Stimulated activated naive CD4-positive, alpha-beta T cell (primary cell): ENCODE results near the gene FAIM2.
"Not testable (repeated sequence)": the region's sequence is repeated elsewhere in the genome, so short reads cannot be mapped to it uniquely, and the experiment has no call there.

Experiments
- DNase-seq, 6 experiments: peaks; one replicate each; lab custom pipeline; 2025; lab: John Stamatoyannopoulos, UW

Gene FAIM2

DNA sequence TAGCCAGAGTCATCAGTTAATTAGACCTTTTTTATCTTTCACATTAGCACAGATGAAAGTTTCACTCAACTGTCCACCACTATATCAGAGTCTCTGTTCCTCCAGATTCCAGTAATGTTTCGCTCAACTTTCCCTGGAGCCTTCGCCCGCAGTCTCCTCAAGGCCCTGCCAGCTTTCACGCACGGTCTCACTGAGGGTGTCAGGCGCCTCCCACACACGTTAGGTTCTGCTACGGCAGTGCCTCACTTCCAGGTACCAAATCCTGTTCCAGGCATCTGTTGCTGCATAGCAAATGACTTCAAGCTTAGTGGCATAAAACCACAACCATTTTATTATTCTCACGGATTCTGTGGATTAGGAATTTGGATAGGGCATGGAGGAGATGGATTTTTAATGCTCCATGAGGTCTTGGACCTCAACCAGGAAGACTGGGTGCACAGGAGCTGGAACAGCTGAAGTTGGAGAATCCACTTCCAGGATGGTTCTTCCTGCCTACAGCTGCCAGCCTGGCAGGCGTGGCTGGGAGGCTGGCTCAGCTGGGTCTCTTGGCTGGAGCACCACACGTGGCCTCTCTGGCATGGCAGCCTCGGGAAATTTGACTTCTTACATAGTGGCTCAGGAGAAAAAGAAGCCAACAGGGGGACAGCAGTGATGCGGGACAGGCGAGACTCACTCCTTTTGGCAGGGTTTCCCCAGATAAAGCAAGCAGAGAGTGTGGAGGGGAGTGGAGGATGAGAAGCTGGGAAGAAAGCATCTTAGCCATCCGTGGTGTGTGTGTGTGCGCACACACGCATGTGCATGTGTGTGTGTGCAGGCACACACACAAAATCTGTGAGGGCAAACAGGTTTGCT is 39.5 kb downstream of the FAIM2 start:
- no peak for DNase-seq

DNA sequence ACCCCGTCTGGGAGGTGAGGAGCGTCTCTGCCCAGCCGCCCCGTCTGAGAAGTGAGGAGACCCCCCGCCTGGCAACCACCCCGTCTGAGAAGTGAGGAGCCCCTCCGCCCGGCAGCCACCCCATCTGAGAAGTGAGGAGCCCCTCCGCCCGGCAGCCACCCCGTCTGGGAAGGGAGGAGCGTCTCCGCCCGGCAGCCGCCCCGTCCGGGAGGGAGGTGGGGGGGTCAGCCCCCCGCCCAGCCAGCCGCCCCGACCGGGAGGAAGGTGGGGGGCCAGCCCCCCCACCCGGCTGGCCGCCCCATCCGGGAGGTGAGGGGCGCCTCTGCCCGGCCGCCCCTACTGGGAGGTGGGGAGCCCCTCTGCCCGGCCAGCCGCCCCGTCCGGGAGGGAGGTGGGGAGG is 42.8 kb downstream of the FAIM2 start:
- not testable (repeated sequence) for DNase-seq

DNA sequence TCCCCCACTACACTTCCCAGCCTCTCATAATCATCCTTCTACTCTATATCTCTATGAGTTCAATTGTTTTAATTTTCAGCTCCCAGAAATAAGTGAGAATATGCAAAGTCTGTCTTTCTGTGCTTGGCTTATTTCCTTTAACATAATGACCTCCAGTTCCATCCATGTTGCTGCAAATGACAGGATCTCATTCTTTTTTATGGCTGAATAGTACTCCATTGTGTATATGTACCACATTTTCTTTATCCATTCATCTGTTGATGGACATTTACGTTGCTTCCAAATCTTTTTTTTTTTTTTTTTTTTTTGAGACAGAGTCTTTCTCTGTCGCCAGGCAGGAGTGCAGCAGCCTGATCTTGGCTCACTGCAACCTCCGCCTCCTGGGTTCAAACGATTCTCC is 47.8 kb downstream of the FAIM2 start:
- DNase-seq, result not testable (repeated sequence)

DNA sequence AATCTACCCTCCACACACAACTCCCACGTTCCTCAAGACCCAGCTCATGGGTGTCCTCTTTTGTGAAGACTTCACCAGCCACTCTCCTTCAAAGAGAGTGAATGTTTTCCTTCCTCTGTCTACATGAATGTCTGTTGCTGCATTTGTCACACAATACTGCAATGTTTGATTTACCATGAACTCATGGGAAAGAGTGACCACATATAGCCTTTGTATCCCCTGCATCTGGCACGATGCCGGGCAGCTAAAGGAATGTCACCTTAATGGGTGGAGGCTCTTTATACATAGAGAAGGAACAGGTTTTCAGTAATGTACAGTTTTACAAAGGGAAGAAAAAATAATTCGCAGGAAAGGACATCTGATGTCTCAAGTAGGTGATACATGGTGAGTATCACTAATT is 48.7 kb downstream of the FAIM2 start:
- no peak for DNase-seq

DNA sequence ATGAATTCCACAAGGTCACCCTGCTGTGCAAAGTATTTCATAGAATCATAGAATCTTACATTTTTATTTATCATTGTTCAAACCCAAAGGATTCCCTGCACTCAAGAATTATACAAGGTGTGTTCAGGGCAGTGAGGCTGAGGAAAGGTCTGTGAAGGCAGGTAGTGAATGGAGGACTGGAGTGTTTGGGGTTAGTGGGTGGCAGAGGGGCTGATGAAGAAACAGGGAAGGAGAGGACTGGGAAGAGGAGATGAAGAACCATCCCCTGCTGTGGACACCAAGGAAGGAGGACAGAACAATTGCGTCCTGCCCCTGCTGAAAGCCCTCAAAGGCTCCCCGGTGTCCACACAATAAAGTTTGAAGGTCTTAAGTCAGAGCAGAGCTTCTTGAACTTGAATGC is 50.0 kb downstream of the FAIM2 start:
- DNase-seq, result no peak

DNA sequence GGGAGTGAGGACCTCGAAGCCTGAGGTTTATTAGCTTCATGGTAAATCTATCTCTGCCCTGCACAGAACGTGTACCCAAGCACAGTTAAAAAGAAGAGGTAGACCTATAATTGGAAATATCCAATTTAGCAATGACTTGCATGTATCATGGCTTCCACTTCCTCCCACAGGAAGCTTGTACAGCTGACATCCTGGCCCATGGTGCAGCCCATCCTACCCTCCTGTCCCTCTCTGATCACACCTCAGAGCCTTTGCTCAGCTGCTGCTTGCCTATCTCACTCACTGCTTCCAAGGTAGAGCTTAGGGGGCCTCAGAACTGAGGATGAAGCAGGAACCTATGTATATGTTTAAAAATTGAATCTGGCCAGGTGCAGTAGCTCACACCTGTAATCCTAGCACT is 56.5 kb downstream of the FAIM2 start:
- no peak for DNase-seq

DNA sequence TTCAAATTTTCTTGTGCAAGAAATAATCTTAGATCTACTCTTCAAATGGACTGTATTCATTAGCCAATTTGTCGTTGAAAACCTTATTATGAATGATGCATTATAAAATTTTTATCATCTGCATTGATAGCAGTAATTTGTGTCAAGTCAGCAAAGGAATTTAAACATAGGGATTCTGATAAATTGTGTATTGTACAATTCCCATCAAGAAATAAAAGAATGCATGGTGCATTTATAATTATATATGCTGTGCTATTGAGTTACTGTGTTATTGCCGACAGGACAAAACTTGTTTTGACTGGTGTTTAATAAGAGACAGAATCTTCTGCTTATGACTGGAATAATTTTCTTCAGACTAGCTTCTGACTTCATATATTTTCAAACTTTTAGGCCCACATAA is 57.7 kb downstream of the FAIM2 start:
- no peak for DNase-seq

DNA sequence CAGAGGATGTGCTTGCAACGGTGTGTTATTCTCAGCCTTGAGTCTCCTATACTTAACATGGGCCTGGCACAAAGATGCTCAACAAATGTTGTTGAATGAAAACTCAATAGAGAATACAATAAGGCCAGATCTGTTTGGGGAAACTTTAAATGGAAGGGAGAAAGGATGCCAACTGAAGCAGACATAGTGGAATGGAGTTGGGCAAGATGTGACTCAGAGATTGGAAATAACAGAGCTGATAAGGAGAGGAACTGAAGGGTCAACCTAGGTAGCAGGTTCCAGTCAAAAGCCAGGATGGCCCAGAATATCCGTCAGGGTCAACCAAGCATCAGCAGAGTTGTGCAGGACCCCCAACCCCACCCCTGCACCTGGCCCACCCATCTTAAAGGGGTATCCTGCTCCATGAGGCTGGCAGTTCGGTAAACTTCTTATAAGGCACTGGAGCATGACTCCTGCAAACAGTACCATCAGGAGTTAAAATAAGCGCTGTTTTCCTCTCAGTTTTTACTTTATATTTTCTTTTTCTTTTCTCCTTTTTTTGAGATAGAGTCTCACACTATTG is 59.7 kb downstream of the FAIM2 start:
- no peak for DNase-seq

DNA sequence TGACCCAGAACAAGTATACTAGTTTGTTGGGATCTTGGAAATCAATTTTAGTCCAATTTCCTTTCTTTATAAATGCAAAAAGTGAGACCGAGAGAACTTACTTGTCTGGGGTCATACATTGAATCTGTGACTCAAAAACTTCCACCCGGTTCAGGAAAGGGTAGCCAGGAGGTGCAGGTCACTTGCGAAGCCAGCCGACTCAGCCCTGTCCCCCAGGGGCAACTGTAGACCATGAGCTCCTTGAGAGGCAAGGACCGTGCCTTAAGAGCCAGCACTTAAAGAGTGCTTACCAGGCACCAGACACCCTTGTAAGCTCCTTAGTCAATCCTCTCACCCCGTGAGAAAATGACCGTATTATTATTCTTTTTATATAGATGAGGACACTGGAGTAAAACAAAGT is 60.3 kb downstream of the FAIM2 start:
- no peak for DNase-seq

DNA sequence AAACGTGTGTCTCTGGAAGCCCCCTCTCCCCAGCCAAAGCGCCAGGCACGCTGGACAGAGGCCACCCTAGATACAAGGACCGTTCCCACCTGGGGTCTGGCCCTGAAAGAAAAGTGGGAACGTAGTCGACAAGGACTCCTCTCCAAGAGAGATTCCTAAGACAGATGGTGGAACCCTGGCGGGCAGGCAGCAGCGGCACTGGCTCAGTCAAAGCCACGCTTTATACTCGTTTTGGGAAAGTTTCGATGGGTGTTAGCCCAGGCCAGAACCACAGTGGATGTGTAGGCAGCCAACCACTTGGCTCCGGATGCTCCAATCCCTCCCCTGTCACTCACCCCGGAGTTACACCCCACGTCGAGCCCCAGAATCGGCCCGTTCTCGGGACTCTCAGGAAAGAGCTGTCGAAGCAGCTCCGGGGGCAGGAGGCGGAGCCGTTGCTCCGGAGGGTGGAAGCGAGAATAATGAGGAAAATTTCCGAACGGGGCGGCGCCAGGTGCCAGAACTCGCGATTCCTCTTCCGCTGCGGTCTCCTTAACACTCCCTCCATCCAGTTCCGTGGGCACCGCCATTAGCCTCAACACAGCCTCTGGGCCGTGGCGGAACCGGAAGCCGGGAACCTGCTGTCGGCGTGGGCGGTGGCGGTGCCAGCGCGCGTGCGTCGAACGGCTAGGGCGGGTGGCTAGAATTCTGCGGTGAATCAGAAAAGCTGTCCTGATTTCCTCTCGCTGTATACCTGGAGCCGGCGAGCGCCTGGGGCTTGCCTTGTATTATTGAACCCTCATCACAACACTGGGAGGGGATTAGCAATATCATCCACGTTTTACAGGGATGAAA is 61.0 kb downstream of the FAIM2 start, which contains the start of gene BCDIN3D:
Gene BCDIN3D (minus strand): TSS at position 588 of the 834 bp plus-strand sequence. CDS start 19 bp downstream, at position 569.
- DNase-seq, result peak; percentile 84 to 90 (median 88)

DNA sequence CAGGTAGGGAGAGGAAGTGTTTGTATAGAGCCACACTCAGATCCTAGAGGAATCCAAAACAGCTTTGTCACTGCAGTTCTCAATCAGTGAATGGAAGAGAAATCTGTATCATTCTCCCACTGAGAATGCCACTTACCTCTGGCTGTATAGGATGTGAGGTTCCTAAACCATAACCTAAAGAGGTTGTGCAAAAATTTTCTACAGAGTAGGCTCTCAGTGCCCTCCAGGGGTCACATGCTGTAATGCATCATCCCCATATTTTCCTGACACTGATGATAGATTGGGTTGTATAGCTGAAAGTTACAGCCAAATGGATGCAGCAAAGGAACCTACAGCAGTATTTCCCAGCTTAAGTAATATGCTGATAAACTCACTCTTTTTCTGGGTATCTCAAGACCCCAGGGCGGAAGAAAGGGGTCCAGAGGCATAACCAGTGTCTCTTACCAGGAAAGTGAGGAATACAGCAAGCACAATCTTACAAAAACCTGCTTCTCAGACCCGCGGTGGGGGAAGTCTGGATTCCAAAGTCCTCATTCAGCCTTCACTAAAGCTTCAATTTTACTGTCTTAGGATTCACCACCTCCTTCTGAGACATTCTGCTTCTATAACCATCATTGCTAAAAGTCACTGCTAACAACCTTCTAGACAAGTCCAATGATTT is 64.6 kb downstream of the FAIM2 start:
- peak in 5 of 6 experiments; percentile 14 to 62 (median 20) for DNase-seq

DNA sequence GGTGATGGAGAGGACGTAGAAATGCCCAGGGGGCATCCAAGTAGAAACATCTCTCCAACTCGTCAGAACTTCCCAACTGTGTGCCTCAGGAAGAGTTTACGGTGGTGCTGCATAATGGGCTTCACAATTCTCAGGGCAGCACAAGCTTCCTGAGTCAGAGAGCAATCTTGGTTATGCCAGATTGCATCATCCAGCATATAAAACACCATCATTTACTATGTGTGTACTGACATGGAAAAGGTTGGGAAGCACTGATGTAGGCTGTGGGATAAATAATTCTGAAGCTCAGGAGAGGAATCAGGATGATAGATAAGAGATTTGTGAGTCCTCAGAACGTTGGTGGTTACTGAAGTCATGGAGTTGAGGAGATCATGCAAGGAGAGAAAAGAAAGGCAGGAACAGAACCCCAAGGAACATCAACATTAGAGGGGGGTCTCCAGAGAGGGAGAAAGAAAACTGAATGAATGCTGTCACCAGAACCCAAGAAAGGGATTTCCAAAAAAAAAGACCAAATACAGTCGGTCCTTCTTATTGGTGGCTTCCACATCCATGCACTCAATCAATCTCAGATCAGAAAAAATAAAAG is 70.8 kb downstream of the FAIM2 start:
- DNase-seq, result no peak

DNA sequence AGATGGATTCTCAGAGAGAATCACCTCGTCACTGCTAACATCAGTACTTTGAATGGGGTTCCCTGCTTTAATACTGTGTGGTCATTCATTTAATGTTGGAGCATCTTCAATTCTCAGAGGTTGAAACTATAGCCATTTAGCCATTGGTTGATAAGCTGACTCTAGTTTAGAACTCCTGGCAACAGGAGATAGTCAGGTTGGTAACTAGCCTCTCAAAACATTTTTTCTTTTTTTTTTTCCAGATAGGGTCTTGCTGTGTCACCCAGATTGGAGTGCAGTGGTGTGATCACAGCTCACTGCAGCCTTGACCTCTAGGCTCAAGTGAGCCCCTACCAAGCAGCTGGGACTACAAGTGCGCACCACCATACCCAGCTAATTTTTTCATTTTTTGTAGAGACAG is 72.0 kb downstream of the FAIM2 start:
- DNase-seq, result no peak

DNA sequence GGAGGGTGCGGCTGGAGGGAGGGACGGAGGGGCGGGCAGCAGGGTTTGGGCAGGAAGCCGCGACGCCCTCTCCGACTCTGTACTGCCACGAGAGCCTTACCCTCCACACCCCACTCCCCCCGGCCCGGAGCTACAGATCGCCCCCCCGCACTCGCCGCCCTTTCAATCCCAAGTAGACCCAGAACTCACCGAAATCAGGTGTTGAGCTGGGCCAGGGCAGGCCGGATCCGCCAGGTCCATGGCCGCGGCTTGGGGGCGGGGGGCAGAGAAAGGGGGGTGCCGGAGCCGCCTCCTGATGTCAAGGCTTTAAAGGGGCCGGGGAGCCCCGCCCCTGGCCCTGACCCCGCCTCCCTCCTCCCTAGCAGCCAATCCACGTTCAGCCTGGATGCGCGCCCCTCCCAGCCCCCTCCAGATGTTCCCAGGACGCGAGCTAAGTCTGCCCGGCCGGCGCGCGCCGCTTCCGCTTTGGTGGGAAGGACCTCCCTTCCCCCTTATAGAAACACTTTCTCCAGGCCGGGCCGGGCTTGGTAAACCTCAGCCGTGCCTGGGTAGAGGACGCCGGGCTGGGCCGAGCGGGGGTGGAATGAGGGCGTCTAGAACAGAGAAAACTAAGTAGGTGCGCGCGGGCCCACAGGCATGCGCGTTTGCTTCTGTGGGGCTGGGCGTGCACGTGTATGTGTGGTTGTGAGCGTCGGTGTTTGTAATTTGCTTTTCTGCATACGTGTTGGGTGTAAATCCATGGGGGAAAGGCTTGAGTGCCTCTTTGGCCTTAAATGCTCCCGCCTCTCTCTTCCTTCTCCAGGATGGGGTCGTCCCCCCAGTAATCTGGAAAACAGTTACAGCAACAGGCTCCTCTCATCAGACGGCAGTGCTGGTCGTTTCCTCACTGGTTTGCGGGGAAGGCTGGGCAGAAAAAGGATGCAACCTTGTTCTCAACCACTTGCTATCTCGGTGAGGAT is 75.3 kb downstream of the FAIM2 start, which contains the start of gene NCKAP5L:
Gene NCKAP5L (minus strand): TSS at position 281 of the 959 bp plus-strand sequence. CDS start 24,369 bp downstream, outside the sequence.
- peak; percentile 88 to 94 (median 93) for DNase-seq

DNA sequence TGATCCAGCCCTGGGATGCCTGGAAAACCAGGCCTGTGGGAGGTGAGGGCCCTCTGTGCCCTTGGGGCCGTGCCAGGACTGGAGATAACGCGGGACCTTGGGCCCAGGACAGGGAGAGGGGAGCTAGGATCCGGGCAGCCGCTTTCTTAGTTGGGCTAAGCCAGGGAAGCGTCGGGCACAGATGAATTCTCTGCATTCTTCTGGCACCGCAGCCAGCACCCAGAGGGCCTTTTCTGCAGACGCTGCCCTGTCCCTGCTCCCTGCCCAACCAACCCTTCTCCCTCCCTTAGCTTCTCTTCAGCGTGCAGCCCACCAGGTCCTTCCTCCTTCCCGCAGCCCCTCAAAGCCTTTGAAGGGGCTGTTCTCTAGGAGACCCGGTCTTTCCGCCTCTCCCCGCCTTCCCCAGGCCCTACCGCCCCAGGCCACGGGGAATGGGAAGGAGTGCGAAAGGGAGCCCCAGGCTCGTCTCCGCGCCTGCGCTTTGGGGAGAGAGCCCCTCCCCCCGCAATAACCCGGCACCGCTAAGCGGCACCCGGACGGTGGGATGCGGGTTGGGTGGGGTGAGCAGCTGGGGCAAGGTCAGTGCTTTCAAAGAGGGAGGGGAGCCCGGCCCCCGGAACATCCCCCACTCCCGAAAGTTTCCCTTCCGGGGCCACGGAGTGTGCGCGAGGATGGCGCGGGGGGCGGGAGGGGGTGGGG is 76.2 kb downstream of the FAIM2 start:
- DNase-seq, result peak in 5 of 6 experiments; percentile 19 to 56 (median 45)

DNA sequence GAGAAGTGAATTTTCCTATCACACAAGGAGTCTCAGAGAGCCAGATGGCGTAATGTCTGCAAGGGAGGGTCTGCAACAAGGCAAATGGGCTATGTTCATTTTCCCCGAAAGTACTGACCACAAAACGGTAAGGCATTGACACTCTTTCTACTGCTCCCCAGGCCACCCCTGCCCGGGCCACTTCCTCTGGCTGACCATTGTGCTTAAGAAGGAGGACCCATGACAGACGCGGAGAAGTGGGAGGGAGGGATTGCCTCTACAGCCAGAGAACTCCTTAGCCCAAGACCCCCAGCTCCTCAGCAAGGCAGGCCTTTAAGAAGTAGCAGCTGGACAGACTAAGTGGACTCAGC is 76.7 kb downstream of the FAIM2 start:
- DNase-seq, result no peak

DNA sequence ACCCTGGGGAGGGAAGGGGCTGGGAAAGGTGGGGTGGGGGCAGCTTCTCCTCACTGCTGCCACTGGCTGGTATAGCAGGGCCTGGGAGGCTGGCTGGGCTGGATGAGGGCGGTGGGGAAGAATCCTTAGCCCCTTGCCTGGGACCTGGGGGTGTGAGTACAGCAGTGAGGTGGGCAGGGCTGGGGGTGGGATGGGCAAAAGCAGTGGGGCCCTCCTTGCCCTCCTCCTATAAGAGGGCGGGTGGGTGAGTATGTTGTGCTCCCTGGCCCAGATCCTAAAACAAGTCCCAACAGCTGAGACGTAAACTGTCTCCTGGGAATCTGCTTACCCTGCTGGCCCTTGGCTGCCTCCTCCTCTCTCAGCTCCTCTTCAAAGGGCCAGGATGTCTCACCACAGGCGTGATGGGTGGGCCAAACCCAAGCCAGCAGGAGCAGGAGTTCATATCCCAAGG is 77.7 kb downstream of the FAIM2 start:
- DNase-seq, result no peak

DNA sequence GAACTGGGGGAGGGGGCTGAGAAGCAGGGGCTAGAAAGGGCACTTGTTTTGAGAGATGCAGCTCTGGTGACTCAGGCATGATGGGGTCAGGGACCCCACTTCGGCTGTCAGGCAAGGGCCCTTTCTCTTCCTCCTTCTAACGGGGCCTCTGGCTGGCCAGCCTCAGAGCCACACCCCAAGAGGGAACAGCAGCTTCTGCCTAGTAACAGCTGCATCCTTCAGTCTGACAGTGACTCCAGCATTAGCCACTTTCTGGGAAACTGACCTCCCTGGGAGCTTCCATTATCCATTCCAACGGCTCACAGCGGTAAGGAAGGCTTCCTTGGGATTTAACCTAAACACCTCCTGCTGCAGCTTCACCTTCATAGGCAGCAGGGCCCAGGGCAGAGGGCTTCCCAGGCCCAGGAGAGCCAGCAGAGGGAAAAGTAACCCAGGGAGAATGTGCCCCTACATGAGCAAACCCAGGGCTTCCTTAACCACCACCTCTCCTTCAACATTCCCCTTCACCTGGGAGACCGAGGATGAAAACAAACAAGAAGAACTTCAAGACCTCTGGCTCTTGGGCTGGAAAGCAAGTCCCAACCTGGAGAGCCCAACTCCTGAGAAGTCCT is 78.2 kb downstream of the FAIM2 start:
- no peak for DNase-seq

DNA sequence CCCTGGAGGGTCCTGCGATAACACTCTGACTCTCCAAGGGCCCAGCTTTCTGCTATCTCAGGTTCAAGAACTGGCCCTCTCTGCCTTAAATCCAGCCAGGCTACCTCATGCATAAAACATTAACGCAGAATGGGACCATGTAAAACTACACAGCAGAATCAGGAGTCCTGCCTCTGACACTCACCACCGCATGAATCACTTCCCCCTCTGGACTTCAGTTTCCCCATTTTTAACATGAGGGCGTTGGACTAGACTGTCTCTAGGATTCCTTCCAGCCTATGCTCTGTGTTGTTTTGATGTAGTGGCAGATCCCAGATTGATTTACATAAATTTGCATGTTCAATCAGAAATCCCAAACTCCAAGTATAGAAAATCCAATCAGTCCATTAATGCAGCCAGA is 78.8 kb downstream of the FAIM2 start:
- no peak for DNase-seq
